Heart left ventricle (tissue), 16 donors: ENCODE data around the gene MID1IP1. TPM values are rescaled to one million over a fixed set of nuclear protein-coding genes. Genes with fewer than 3 reads are reported as not detected.

Experiments
- ATAC-seq, 4 donors: fragments of 200-7000 bp; cut with Tn5 transposase; one replicate each; pipeline ENCODE4 v1.9.1; 2020 to 2022; ENCODE audit warnings: moderate library complexity in 4 of 4, mild to moderate bottlenecking in 3 of 4, moderate number of reproducible peaks in 1 of 4
- DNase-seq, 5 donors: peaks; one replicate each; pipeline ENCODE4 v3.0.0-alpha.2; 2020
- H3K27ac ChIP-seq, 12 donors: fragments of 200-600 bp; sonication (generic) in 4 of 12; one replicate each; pipeline versions ENCODE4 v1.5.0 to v1.8.0; 2016 to 2022; ENCODE audit warnings: mild to moderate bottlenecking in 2 of 12
- H3K27me3 ChIP-seq, 9 donors: fragments of 200-600 bp; sonication (generic) in 2 of 9; one replicate each; pipeline versions ENCODE4 v1.5.1 to v1.8.0; 2016 to 2022; ENCODE audit warnings: mild to moderate bottlenecking in 3 of 9
- H3K36me3 ChIP-seq, 9 donors: fragments of 200-600 bp; sonication (generic) in 2 of 9; one replicate each; pipeline versions ENCODE4 v1.5.0 to v1.8.0; 2018 to 2022; ENCODE audit warnings: mild to moderate bottlenecking in 2 of 9
- H3K4me1 ChIP-seq, 12 donors: fragments of 200-600 bp; sonication (generic) in 4 of 12; one replicate each; pipeline versions ENCODE4 v1.5.0 to v1.8.0; 2016 to 2022; ENCODE audit warnings: mild to moderate bottlenecking in 3 of 12
- H3K4me3 ChIP-seq, 12 donors: fragments of 200-600 bp; sonication (generic) in 4 of 12; one replicate each; pipeline versions ENCODE4 v1.5.0 to v1.8.0; 2017 to 2022; ENCODE audit warnings: mild to moderate bottlenecking in 9 of 12, moderate library complexity in 4 of 12
- H3K9me3 ChIP-seq, 12 donors: fragments of 200-600 bp; sonication (generic) in 4 of 12; one replicate each; pipeline versions ENCODE4 v1.5.0 to v1.8.0; 2016 to 2022; ENCODE audit warnings: mild to moderate bottlenecking in 1 of 12
- POLR2A ChIP-seq, 2 donors: fragments of 450-650 bp; IDR thresholded peaks; one replicate each; pipeline ENCODE4 v1.6.1; 2017; ENCODE audit warnings: antibody characterized with exemption in 2 of 2, mild to moderate bottlenecking in 2 of 2, moderate library complexity in 2 of 2
- WGBS, 4 donors: extraction: QIAGEN DNeasy Blood & Tissue Kit in 2 of 4; methylation state at CpG; one replicate each; pipeline versions ENCODE4 v1.1.5 to v1.1.7; 2013 to 2018; 5-methylcytosine and 5-hydroxymethylcytosine counted together
- intact Hi-C, 10 donors: fragments of 100-400 bp; cut with DNase I; formaldehyde crosslinking; loops; one replicate each; pipeline versions ENCODE4 v1.11.1 to v1.14.2; 2022
- polyA plus RNA-seq, 2 donors: library from polyadenylated mRNA; stranded (reverse); fragments of 200-250 nt; gene quantifications; one replicate each; pipeline ENCODE4 v1.2.3, GENCODE V29; 2013
- total RNA-seq, 9 donors: library from RNA; depleted of rRNA in 2 of 9; stranded (reverse); fragments of >200 nt in 2 of 9; fragmentation: NEBNext Ultra II Directional in 3 of 9; extraction: Animal tissue kit (Norgen Biotek cat#: 25700) in 3 of 9; gene quantifications; one replicate each; pipeline versions ENCODE4 v1.1.0 to v1.2.4, GENCODE V29; 2016 to 2023
- TF ChIP-seq, protein P1 (sequence below), 12 donors: fragments of 200-600 bp; sonication (generic) in 4 of 12; IDR thresholded peaks; one replicate each; pipeline versions ENCODE4 v1.5.0 to v1.8.0; 2018 to 2022; ENCODE audit warnings: antibody characterized with exemption in 12 of 12, mild to moderate bottlenecking in 5 of 12
- donor health status: ischemic (EF 13 %, LVEDD 7.1; RV severe dilation, severe dysfunction).
- donor health status: healthy with polysubstance abuse.
- donor health status: DM: no; HTN: yes; CAD: no.
- donor health status: DM: no; HTN: no; CAD: no.
- donor health status: ischemic (EF 25% LVEDD 6.9; RV normal size, moderate dysfunction).
- donor health status: ischemic (EF 25% LVEDD 5.7; RV mildly dilated, moderate dysfunction).
- donor health status: healthy.
- donor health status: DM: yes; HTN: yes; CAD: no.
- donor health status: ischemic (EF 35%, LVEDD 5.7; RV mildly dilated, moderate dysfunction).
- donor health status: nonischemic (EF 11% LVEDD 7.7; RV severe dilation, severe dysfunction).
- donor health status: DM: yes; HTN: yes; CAD: no.
- donor health status: PGD.
- donor health status: ischemic (EF 29% LVEDD 5.4; RV normal size, mild dysfunction).
- donor health status: nonischemic (EF 23%, LVEDD 6.1; RV moderate dilation, normal function).

The MID1IP1 gene
- total and polyA plus RNA-seq, 11 donors, result 19.2 to 146 (median 34.5) TPM

DNA sequence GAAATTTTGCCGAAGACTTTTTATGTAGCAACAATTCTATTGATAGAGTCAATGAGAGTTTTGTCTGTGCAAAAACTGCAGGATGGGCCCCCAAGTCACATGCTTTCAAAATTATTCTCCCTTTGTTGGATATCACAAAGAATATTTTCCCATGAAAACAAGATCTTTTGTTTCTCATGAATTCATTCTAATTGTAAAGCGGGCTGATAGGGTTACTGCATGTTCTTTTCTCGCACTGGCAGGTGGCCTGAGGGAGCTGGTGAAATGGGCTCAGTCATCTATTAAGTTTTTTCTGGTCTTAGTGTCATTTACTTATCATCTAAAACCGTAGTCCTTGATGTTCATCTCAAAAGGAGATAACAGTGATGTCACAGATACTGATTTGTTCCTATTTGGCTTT lies 44.2 kb downstream of the MID1IP1 start:
- ATAC-seq, result no peak
- H3K36me3 ChIP-seq, result no peaks in the 10 kb centered on the region
- DNase-seq, result no peak
- peaks cover 0 to 17% (median 0%) of the 10 kb centered on the region in 9 donors for H3K27me3 ChIP-seq
- TF ChIP-seq POLR2A (IDR thresholded peaks at IDR 0.05), result no peak
- TF ChIP-seq, protein P1, sequence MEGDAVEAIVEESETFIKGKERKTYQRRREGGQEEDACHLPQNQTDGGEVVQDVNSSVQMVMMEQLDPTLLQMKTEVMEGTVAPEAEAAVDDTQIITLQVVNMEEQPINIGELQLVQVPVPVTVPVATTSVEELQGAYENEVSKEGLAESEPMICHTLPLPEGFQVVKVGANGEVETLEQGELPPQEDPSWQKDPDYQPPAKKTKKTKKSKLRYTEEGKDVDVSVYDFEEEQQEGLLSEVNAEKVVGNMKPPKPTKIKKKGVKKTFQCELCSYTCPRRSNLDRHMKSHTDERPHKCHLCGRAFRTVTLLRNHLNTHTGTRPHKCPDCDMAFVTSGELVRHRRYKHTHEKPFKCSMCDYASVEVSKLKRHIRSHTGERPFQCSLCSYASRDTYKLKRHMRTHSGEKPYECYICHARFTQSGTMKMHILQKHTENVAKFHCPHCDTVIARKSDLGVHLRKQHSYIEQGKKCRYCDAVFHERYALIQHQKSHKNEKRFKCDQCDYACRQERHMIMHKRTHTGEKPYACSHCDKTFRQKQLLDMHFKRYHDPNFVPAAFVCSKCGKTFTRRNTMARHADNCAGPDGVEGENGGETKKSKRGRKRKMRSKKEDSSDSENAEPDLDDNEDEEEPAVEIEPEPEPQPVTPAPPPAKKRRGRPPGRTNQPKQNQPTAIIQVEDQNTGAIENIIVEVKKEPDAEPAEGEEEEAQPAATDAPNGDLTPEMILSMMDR (IDR thresholded peaks at IDR 0.05), result no peak
- intact Hi-C loops, result no loop called here
- H3K27ac ChIP-seq, result no peak overlapping the region
- WGBS, 4 donors, result 61 to 90% (median 75%) methylated on average over 4 of the region's 4 CpGs
- no peaks in the 10 kb centered on the region for H3K9me3 ChIP-seq
- no peak overlapping the region for H3K4me3 ChIP-seq
- H3K4me1 ChIP-seq, result peaks cover 0 to 4% (median 0%) of the 10 kb centered on the region in 12 donors

DNA sequence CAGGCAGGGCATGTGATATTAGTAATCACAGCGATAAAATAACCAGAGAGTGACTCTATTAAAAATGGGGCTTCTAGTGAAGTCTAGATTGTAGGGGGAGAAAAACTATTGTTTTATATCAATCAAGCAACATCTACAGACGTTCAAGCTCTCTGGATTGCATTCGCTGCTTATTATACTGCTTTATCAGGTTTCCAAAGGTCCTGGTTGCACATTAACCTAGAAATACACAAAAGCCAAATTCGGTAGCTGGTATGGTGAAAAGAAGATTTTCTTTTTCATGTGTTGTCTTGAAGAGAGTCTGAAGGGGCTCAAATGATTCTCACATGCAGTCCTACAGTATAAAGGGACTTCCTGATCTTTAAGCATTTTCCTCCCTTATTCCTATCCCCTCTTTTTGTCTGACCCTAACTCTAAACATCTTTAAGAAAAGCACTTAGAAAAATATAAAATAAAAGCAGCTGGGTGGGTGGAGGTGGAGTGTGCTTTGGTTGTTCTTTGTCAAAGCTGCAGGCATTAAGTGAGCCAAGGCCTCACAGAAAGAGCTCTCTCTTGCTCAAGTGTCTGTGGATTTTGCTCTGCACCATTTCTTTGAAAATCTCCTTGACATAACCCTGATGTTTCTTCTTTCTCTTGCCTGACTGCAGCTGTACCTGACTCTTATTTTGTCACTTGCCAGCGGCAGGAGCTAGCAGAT lies 46.1 kb downstream of the MID1IP1 start:
- H3K27me3 ChIP-seq, result peaks cover 0 to 10% (median 0%) of the 10 kb centered on the region in 9 donors
- TF ChIP-seq, protein P1 (IDR thresholded peaks at IDR 0.05), result no peak
- H3K36me3 ChIP-seq, result no peaks in the 10 kb centered on the region
- intact Hi-C loops, result no loop called here
- no peak overlapping the region for H3K27ac ChIP-seq
- H3K4me3 ChIP-seq, result no peak overlapping the region
- no peaks in the 10 kb centered on the region for H3K4me1 ChIP-seq
- 66 to 97% (median 82%) methylated on average over 5 of the region's 5 CpGs for WGBS, 4 donors
- ATAC-seq (no peak), DNase-seq (no peak)
- no peaks in the 10 kb centered on the region for H3K9me3 ChIP-seq

DNA sequence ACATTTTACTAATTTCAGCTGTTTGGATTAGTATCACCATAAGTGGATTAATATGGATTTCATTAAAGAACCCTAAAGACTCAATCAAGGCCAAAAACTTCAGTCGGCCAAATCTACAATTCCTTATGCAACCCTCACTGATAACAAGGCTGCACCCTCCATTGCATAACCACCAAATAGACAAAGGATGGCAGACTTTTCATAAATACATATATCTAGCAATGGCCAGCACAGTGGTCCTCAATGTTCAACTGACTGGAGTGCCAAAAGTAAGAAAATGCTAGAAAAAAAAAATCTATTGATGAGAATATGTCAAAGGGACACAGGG lies 46.6 kb downstream of the MID1IP1 start:
- Histone ChIP-seq H3K27ac (no peak overlapping the region), H3K36me3 (no peaks in the 10 kb centered on the region), H3K4me3 (no peak overlapping the region), H3K4me1 (no peaks in the 10 kb centered on the region), H3K27me3 (peaks cover 0 to 10% (median 0%) of the 10 kb centered on the region in 9 donors), H3K9me3 (no peaks in the 10 kb centered on the region)
- 75 to 83% (median 79%) methylated on average over 1 of the region's 1 CpG for WGBS, 4 donors
- TF ChIP-seq, protein P1 (IDR thresholded peaks at IDR 0.05), result no peak
- TF ChIP-seq POLR2A (IDR thresholded peaks at IDR 0.05), result no peak
- intact Hi-C loops, result no loop called here
- DNase-seq, result no peak
- ATAC-seq, result no peak

DNA sequence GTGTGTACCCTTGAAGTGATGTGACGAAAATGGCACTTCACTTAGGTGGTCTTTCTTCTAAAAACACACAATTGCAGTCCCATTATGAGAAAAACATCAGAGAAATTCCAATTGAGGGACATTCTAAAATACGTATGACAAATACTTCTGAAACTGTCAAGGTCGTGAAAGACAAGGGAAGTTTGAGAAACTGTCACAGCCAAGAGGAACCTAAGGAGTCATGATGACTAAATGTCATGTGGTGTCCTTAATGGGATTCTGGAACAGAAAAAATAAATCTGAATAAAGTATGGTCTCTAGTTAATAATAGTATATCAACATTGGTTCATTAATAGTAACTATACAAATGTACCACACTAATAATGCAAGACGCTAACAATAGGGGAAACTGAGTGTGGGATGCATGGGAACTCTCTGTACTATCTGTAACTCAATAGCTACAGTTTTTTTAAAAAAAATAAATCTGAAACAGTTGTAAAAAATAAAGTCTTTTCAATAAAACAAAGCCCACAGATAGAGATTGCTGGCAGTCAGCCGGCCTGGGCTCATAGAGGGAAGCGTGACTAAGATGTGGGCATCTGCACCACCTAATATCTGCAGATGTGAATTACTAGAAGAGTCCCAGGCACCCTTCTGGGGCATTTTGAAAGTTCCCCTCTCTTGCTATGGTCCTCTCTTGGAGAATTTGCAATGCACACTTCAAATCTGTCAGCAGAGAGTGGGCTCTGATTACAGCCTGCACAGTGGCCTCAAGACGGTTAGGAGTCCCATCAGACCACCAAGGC lies 47.6 kb downstream of the MID1IP1 start:
- 81 to 95% (median 87%) methylated on average over 7 of the region's 7 CpGs for WGBS, 4 donors
- DNase-seq, result no peak
- Histone ChIP-seq H3K36me3 (no peaks in the 10 kb centered on the region), H3K4me3 (no peak overlapping the region), H3K27ac (no peak overlapping the region), H3K9me3 (no peaks in the 10 kb centered on the region), H3K27me3 (peaks cover 0 to 10% (median 0%) of the 10 kb centered on the region in 9 donors), H3K4me1 (no peaks in the 10 kb centered on the region)
- intact Hi-C loops, result no loop called here
- TF ChIP-seq, protein P1 (IDR thresholded peaks at IDR 0.05), result no peak
- no peak for TF ChIP-seq POLR2A (IDR thresholded peaks at IDR 0.05)
- ATAC-seq, result no peak
